PC-3 (cell line): ENCODE measurements around the gene TSPAN4. TPM values are rescaled to one million over a fixed set of nuclear protein-coding genes. Genes with fewer than 3 reads are reported as not detected.

Source experiments
- ATAC-seq: fragments of 200-7000 bp; cut with Tn5 transposase; 2 replicates; pipeline ENCODE4 v1.9.1; 2020; ENCODE audit warnings: mild to moderate bottlenecking, moderate library complexity
- BruUV-seq: library from RNA; stranded (reverse); fragments of 400-500 nt; replicated peaks from 2 replicates; lab custom pipeline; 2021; lab: Mats Ljungman, UMichigan
- CTCF ChIA-PET: fragments of 300-600 bp; sonication (Branson Sonifier 250); formaldehyde crosslinking; loops from one replicate; lab custom pipeline; 2022; ENCODE audit warnings: antibody characterized with exemption; lab: Charles Lee
- POLR2A ChIA-PET: fragments of 300-600 bp; sonication (Branson Sonifier 250); formaldehyde crosslinking; loops from one replicate; lab custom pipeline; 2022; ENCODE audit warnings: antibody characterized with exemption; ENCODE audit not compliant: unreplicated experiment; lab: Charles Lee
- DNase-seq: peaks from one replicate; pipeline ENCODE4 v3.0.0-alpha.2; 2015
- H2AFZ ChIP-seq: fragments of 300-600 bp; sonication (generic); 2 replicates; pipeline ENCODE4 v1.6.0; 2016; ENCODE audit warnings: antibody characterized with exemption, low read length
- H3F3A ChIP-seq: fragments of 300-600 bp; sonication (generic); one replicate; pipeline ENCODE4 v1.6.0; 2017; ENCODE audit warnings: antibody characterized with exemption, low read length, control low read depth, mild to moderate bottlenecking; ENCODE audit not compliant: unreplicated experiment
- H3K27ac ChIP-seq: fragments of 300-600 bp; sonication (generic); 2 replicates; pipeline ENCODE4 v1.5.1; 2016; ENCODE audit warnings: mild to moderate bottlenecking, low read length
- H3K27me3 ChIP-seq: fragments of 300-600 bp; sonication (generic); 2 replicates; pipeline ENCODE4 v1.6.1; 2016; ENCODE audit warnings: low read length, mixed read lengths
- H3K36me3 ChIP-seq: fragments of 300-600 bp; sonication (generic); 2 replicates; pipeline ENCODE4 v1.6.1; 2016; ENCODE audit warnings: low read depth, mixed run types, low read length, mixed read lengths
- H3K4me1 ChIP-seq: fragments of 300-600 bp; sonication (generic); 2 replicates; pipeline ENCODE4 v1.5.1; 2016; ENCODE audit warnings: low read length; ENCODE audit not compliant: insufficient read depth
- H3K4me2 ChIP-seq: fragments of 300-600 bp; sonication (generic); 2 replicates; pipeline ENCODE4 v1.6.0; 2016; ENCODE audit warnings: low read length
- H3K4me3 ChIP-seq: fragments of 300-600 bp; sonication (generic); 2 replicates; pipeline ENCODE4 v1.5.1; 2016; ENCODE audit warnings: mild to moderate bottlenecking, low read length, mixed read lengths
- H3K79me2 ChIP-seq: fragments of 300-600 bp; sonication (generic); 2 replicates; pipeline ENCODE4 v1.6.1; 2017; ENCODE audit warnings: low read length, mixed read lengths
- H3K9ac ChIP-seq: fragments of 300-600 bp; sonication (generic); 2 replicates; pipeline ENCODE4 v1.6.0; 2016; ENCODE audit warnings: mild to moderate bottlenecking, low read length
- H3K9me2 ChIP-seq: fragments of 300-600 bp; sonication (generic); replicated peaks from 2 replicates; pipeline ENCODE4 v1.6.1; 2016; ENCODE audit warnings: mixed run types, low read length, mixed read lengths
- H3K9me3 ChIP-seq: fragments of 300-600 bp; sonication (generic); 2 replicates; pipeline ENCODE4 v1.6.1; 2016; ENCODE audit warnings: low read length, mixed read lengths
- H4K20me1 ChIP-seq: fragments of 300-600 bp; sonication (generic); 2 replicates; pipeline ENCODE4 v1.6.1; 2016; ENCODE audit warnings: low read length, mixed read lengths
- CTCF ChIP-seq: fragments of 300-600 bp; sonication (generic); conservative IDR thresholded peaks from 2 replicates; pipeline ENCODE4 v1.5.1; 2017; ENCODE audit warnings: antibody characterized with exemption, low read depth, mild to moderate bottlenecking, low read length
- EZH2 ChIP-seq: fragments of 300-600 bp; sonication (generic); IDR thresholded peaks from one replicate; pipeline ENCODE4 v1.6.1; 2017; ENCODE audit warnings: antibody characterized with exemption, mild to moderate bottlenecking, low read length; ENCODE audit not compliant: unreplicated experiment
- EZH2phosphoT487 ChIP-seq: fragments of 300-600 bp; sonication (generic); IDR thresholded peaks from 2 replicates; pipeline ENCODE4 v1.6.1; 2018; ENCODE audit warnings: mild to moderate bottlenecking, antibody characterized with exemption, low read length, borderline replicate concordance
- intact Hi-C: fragments of 100-400 bp; cut with micrococcal nuclease; formaldehyde crosslinking; loops from 2 replicates; pipeline ENCODE4 v1.9.0; 2023
- total RNA-seq: library from RNA; depleted of rRNA; stranded (reverse); fragments of >200 nt; gene quantifications from 2 replicates; pipeline ENCODE4 v1.2.3, GENCODE V29; 2014

Gene TSPAN4
- total RNA-seq, 1 experiment from 2014 or later = 121 TPM

DNA sequence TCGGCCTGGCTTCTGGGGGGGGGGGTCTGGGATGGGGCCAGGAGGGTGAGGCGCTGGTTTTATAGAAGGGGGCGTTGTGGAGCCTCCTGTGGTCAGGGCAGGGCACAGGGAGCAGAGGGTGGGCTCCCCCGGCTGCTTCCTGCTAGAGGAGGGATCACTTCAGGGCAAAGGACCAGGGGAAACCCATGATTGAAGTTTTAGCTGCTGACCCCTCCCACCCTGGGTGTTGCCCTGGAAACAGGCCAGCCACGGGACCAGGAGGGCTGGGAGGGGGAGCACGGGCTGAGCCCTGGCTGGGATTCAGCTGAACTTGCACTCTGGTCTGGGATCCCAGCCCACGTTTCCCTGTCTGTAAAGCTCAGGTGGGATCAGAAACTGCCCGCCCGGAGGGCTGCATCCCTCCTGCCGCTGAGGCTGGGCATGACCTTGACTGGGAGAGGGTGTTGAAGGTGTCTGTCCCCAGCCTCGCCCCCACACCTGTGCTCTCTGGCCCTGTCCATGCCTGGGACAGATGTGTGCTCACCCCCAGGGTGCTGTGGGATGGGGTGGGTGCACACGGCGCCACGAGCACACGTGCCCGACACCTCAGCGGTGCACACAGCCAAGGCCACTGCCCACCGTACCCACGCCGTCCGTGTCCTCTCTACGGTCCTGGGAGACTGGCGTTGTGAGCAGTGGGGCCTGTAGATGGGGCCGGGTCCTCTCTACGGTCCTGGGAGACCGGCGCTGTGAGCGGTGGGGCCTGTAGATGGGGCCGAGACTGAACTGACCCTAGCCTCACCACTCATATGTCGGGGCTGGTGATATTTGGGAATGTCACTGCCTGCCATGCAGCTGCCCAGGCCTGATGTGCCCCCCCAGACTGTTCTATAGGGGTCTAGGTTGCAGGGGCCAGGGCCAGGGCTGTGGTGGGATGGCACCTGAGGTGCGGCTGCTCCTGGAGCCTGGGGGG is 2.3 kb downstream of the TSPAN4 start:
- peak overlapping the region; percentile 100; the same call in 1 of the 2 replicates for H3K4me3 ChIP-seq
- peaks cover 43% of the 10 kb centered on the region for H3K4me1 ChIP-seq
- CTCF ChIA-PET = interaction anchor here (0.6 kb wide), 1 partner anchor 144 kb away, joined by 6 read pairs; no protein-coding TSS in a partner anchor
- H3K9me2 ChIP-seq = no peaks in the 10 kb centered on the region
- peaks cover 15% of the 10 kb centered on the region for H3K36me3 ChIP-seq
- no peaks in the 10 kb centered on the region for H3F3A ChIP-seq
- peak; percentile 74 for DNase-seq
- 0 out of 2 replicates have a peak overlapping the region, but pooled peaks have one; percentile 48 for H3K9ac ChIP-seq
- no peak overlapping the region for H2AFZ ChIP-seq
- peaks cover 69% of the 10 kb centered on the region for H3K79me2 ChIP-seq
- TF ChIP-seq EZH2 (no peak), CTCF (no peak), EZH2phosphoT487 (no peak)
- no peaks in the 10 kb centered on the region for H3K9me3 ChIP-seq
- intact Hi-C loops = loop anchor here (5.0 kb wide), 1 partner anchor 207 kb away; no protein-coding TSS in a partner anchor
- POLR2A ChIA-PET = interaction anchor here (0.5 to 0.6 kb wide), 2 partner anchors 26 to 170 kb away, joined by 3 to 4 read pairs; no protein-coding TSS in a partner anchor
- peaks cover 22% of the 10 kb centered on the region for H4K20me1 ChIP-seq
- BruUV-seq = TSS peak; percentile 17
- peak; percentile 30 for ATAC-seq
- H3K27me3 ChIP-seq = no peaks in the 10 kb centered on the region
- H3K4me2 ChIP-seq = peak overlapping the region; percentile 90
- peak overlapping the region; percentile 64; the same call in 1 of the 2 replicates for H3K27ac ChIP-seq

DNA sequence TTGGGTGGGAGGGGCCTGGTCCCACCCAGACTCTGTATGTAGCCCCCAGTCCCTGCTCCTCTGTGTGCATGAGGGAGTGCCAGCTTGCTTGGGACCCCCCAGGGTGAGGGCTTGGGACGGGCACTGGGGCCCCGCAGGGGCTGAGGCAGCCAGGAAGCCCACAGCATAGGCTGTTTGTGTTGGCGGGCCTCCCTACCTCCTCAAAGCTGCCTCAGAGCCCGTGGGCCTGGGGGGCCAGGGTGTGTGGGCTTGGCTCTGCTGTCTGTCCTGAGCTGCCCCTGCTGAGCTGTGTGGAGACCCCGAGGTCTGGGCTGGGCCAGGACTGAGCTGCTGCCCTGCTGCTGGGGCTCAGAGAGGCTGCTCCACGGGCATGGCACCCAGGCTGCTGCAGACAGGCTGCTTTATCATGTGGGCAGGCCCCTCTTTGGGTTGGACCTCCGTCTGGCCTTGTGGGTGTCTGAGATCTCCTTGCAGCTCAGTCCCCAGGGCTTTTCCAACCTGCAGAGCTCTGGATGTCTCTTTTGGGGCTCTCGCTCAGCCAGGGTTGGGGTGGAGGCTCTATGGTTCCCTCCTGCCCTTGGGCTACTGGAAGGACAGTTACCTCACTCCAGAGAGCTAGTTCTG is 3.3 kb downstream of the TSPAN4 start:
- intact Hi-C loops = no loop called here
- TF ChIP-seq CTCF (no peak), EZH2phosphoT487 (no peak), EZH2 (no peak)
- Histone ChIP-seq H3F3A (no peaks in the 10 kb centered on the region), H3K9ac (no peak overlapping the region), H2AFZ (no peak overlapping the region), H3K4me3 (no peak overlapping the region), H3K4me2 (peak overlapping the region; percentile 90), H3K9me3 (no peaks in the 10 kb centered on the region), H3K79me2 (peaks cover 59% of the 10 kb centered on the region), H3K9me2 (no peaks in the 10 kb centered on the region), H3K27me3 (no peaks in the 10 kb centered on the region), H3K27ac (no peak overlapping the region), H3K36me3 (peaks cover 5% of the 10 kb centered on the region), H3K4me1 (peaks cover 33% of the 10 kb centered on the region), H4K20me1 (peaks cover 11% of the 10 kb centered on the region)
- CTCF ChIA-PET = no interaction called here
- BruUV-seq = no TSS peak
- no peak for ATAC-seq
- DNase-seq = no peak
- POLR2A ChIA-PET = interaction anchor here (0.6 kb wide), 1 partner anchor 171 kb away, joined by 4 read pairs; no protein-coding TSS in a partner anchor
